ENCODE data around the gene INAFM1. TPM values are rescaled to one million over a fixed set of nuclear protein-coding genes. Genes with fewer than 3 reads are reported as not detected.
A peak's percentile ranks its signal among the peaks of the same experiment; 100 is the strongest.

The INAFM1 gene
- total RNA-seq, 4 donors from 2014 or later, result 12.5 to 17.4 (median 16.9) TPM

DNA sequence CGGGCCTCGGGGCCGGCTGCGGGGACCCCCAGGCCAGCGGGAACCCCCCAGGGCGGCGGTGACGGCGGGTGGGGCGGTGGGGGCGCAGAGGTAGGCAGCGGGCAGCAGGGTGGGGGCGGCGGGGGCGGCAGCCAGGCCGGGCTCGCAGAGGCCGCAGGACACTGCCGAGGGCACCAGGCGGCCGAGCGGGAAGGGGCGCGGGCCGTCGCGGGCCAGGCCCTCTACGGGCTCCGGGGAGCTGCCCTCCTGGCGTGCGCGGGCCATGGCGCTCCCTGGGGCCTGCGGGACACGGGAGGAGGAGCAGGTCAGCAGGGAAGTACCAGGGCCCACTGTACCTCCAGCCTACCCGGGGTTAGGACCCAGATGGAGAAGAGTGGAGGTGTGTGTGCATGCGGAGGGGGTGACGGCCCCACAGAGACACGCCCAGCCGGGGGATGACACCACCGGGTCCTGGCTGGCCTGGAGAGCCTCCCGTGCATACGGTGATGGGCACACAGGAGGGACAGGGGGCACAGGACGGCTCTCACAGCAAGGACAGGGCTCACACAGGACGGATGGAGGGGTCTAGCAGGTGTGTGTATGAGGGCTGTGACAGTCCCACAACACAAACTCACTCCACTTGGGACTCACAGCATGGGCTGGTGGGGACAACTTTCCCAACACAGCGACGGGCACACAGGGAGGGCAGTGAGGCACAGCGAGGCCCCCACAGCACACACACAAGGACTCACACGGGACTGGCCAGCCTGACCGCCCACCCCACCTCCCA, 46.3 kb upstream of the INAFM1 start:
- Histone ChIP-seq H3K4me1 (peaks cover 37 to 73% (median 70%) of the 10 kb centered on the region in 4 donors), H3K36me3 (peaks cover 0 to 6% (median 0%) of the 10 kb centered on the region in 4 donors), H3K27me3 (peaks cover 0 to 3% (median 0%) of the 10 kb centered on the region in 4 donors), H3K4me3 (peak overlapping the region; percentile 67 to 99 (median 86)), H3K9me3 (no peaks in the 10 kb centered on the region), H3K27ac (replicated peaks in 1 of 4) (peak overlapping the region; percentile 97 to 100 (median 98))
- WGBS, result 5% methylated on average over 19 of the region's 50 CpGs
- TF ChIP-seq POLR2AphosphoS5 (IDR thresholded peaks at IDR 0.05) (peak in 1 of 2 donors; percentile 50), CTCF (IDR thresholded peaks at IDR 0.05) (no peak), POLR2A (IDR thresholded peaks at IDR 0.05; ENCODE audit: low read depth) (no peak), EP300 (IDR thresholded peaks at IDR 0.05) (no peak)
- no peak for DNase-seq (ENCODE audit: extremely low spot score)
- intact Hi-C loops (cut with DNase I), result no loop called here

- Histone ChIP-seq H3K4me1 (peaks cover 37 to 73% (median 70%) of the 10 kb centered on the region in 4 donors), H3K4me3 (peak overlapping the region; percentile 67 to 99 (median 86)), H3K27ac (replicated peaks in 1 of 4) (peak overlapping the region; percentile 97 to 100 (median 98)), H3K36me3 (peaks cover 0 to 6% (median 0%) of the 10 kb centered on the region in 4 donors), H3K27me3 (peaks cover 0 to 3% (median 0%) of the 10 kb centered on the region in 4 donors), H3K9me3 (no peaks in the 10 kb centered on the region)
- intact Hi-C loops (cut with DNase I), result no loop called here
- TF ChIP-seq POLR2AphosphoS5 (IDR thresholded peaks at IDR 0.05) (peak in 1 of 2 donors; percentile 41), CTCF (IDR thresholded peaks at IDR 0.05) (no peak), POLR2A (IDR thresholded peaks at IDR 0.05; ENCODE audit: low read depth) (no peak), EP300 (IDR thresholded peaks at IDR 0.05) (no peak)
- 16% methylated on average over 9 of the region's 10 CpGs for WGBS
- DNase-seq (ENCODE audit: extremely low spot score), result no peak
Observed at GRCh38 chr19:47228937-47229675, 45.6 kb upstream of the INAFM1 start.

GRCh38 chr19:47229676-47230053, 45.0 kb upstream of the INAFM1 start:
- Histone ChIP-seq H3K4me3 (peak overlapping the region; percentile 67 to 99 (median 86)), H3K36me3 (peaks cover 0 to 6% (median 0%) of the 10 kb centered on the region in 4 donors), H3K27me3 (peaks cover 0 to 3% (median 0%) of the 10 kb centered on the region in 4 donors), H3K4me1 (peaks cover 37 to 73% (median 70%) of the 10 kb centered on the region in 4 donors), H3K9me3 (no peaks in the 10 kb centered on the region), H3K27ac (replicated peaks in 1 of 4) (peak overlapping the region; percentile 97 to 100 (median 98))
- whole genome bisulfite sequencing, result 20% methylated on average over 1 of the region's 9 CpGs
- TF ChIP-seq POLR2AphosphoS5 (IDR thresholded peaks at IDR 0.05) (no peak), EP300 (IDR thresholded peaks at IDR 0.05) (no peak), CTCF (IDR thresholded peaks at IDR 0.05) (no peak), POLR2A (IDR thresholded peaks at IDR 0.05; ENCODE audit: low read depth) (no peak)
- intact Hi-C loops (cut with DNase I), result no loop called here
- DNase-seq (ENCODE audit: extremely low spot score), result no peak

- TF ChIP-seq CTCF (IDR thresholded peaks at IDR 0.05) (peak; percentile 87 to 93 (median 91)), EP300 (IDR thresholded peaks at IDR 0.05) (no peak), POLR2AphosphoS5 (IDR thresholded peaks at IDR 0.05) (peak in 1 of 2 donors; percentile 13), POLR2A (IDR thresholded peaks at IDR 0.05; ENCODE audit: low read depth) (no peak)
- no peak for DNase-seq (ENCODE audit: extremely low spot score)
- 0% methylated on average over 11 of the region's 84 CpGs for WGBS
- H3K27ac ChIP-seq (replicated peaks in 1 of 4), result peak overlapping the region; percentile 97 to 100 (median 98)
- peaks cover 0 to 3% (median 0%) of the 10 kb centered on the region in 4 donors for H3K27me3 ChIP-seq
- H3K36me3 ChIP-seq, result peaks cover 0 to under 1% (median 0%) of the 10 kb centered on the region in 4 donors
- peak overlapping the region; percentile 67 to 99 (median 86) for H3K4me3 ChIP-seq
- no peaks in the 10 kb centered on the region for H3K9me3 ChIP-seq
- intact Hi-C loops (cut with DNase I), result no loop called here
- H3K4me1 ChIP-seq, result peaks cover 36 to 69% (median 66%) of the 10 kb centered on the region in 4 donors
Observed at GRCh38 chr19:47230054-47230920, 44.4 kb upstream of the INAFM1 start.
